ENCODE data around the gene GBX1. TPM values are rescaled to one million over a fixed set of nuclear protein-coding genes. Genes with fewer than 3 reads are reported as not detected.

The GBX1 gene
- total and polyA plus RNA-seq, 2 of the 4 experiments (the other 2 are of a cell fraction), result not detected

GRCh38 chr7:151161757-151162156, 5.7 kb downstream of the GBX1 start:
- CTCF ChIA-PET, result no interaction called here
- dilution Hi-C loops (cut with HindIII; ENCODE audit: low sequenced_read_pairs, unreplicated experiment) (no loop called here), intact Hi-C loops (cut with micrococcal nuclease) (no loop called here)

More at GRCh38 chr7:151161757-151162156, 5.7 kb downstream of the GBX1 start:
- Histone ChIP-seq H2BK15ac (ENCODE audit: low read depth, low read length) (no peak overlapping the region), H3K27ac (ENCODE audit: insufficient read depth, low read length) (no peak overlapping the region), H3K4ac (ENCODE audit: low read depth, low read length) (no peak overlapping the region), H2BK20ac (ENCODE audit: low read depth, low read length) (no peak overlapping the region), H4K91ac (ENCODE audit: insufficient read depth, low read depth, low read length) (no peak overlapping the region), H3K9ac (ENCODE audit: low read depth, low read length) (no peak overlapping the region), H3K9me3 (ENCODE audit: control insufficient read depth, insufficient read depth, low read length) (peaks cover 2% of the 10 kb centered on the region; the same call in 1 of the 2 replicates), H2BK5ac (ENCODE audit: low read depth, low read length, poor library complexity, severe bottlenecking) (no peak overlapping the region), H3K4me1 (ENCODE audit: control insufficient read depth, insufficient read depth, low read length) (no peaks in the 10 kb centered on the region; the same call in 1 of the 2 replicates), H3K4me2 (ENCODE audit: low read depth, low read length) (no peak overlapping the region), H4K5ac (ENCODE audit: low read depth, low read length) (no peak overlapping the region), H3K23ac (ENCODE audit: low read depth, low read length) (no peak overlapping the region), H3K27me3 (ENCODE audit: control insufficient read depth, insufficient read depth, low read length) (peaks cover 67% of the 10 kb centered on the region), H4K20me1 (ENCODE audit: insufficient read depth, low read length) (no peaks in the 10 kb centered on the region), H3K36me3 (ENCODE audit: control insufficient read depth, insufficient read depth, low read length) (no peaks in the 10 kb centered on the region), H3K4me3 (ENCODE audit: insufficient read depth, low read depth, low read length) (no peak overlapping the region), H3K9me1 (ENCODE audit: insufficient read depth, low read length) (no peaks in the 10 kb centered on the region), H2BK120ac (ENCODE audit: low read depth, low read length) (no peak overlapping the region), H3K14ac (replicated peaks; ENCODE audit: low read depth, low read length) (no peak overlapping the region), H2AK5ac (ENCODE audit: low read depth, low read length) (no peak overlapping the region), H4K8ac (ENCODE audit: low read depth in 2 of 2, low read length in 2 of 2) (no peak overlapping the region), H3K18ac (ENCODE audit: low read depth, low read length) (no peak overlapping the region), H2AK9ac (replicated peaks; ENCODE audit: low read depth, low read length, poor library complexity) (no peak overlapping the region), H3K79me1 (ENCODE audit: low read depth in 1 of 2, low read length in 2 of 2) (no peaks in the 10 kb centered on the region), H2AFZ (replicated peaks; ENCODE audit: low read length, poor library complexity) (no peak overlapping the region), H3K56ac (ENCODE audit: extremely low read depth, insufficient read depth, low read length) (no peak overlapping the region)
- WGBS, 2 experiments (ENCODE audit: extremely low coverage in 2 of 2, insufficient read length in 1 of 2), result 80% methylated on average over 1 of the region's 1 CpG; no CpG with 5 or more reads in 1 of the 2 experiments
- POLR2A ChIA-PET (ENCODE audit: unreplicated experiment), result no interaction called here
- ATAC-seq (ENCODE audit: low read depth) (no peak), DNase-seq (no peak)
- TF ChIP-seq BHLHE40 (IDR thresholded peaks at IDR 0.05; ENCODE audit: low read depth, low read length), result no peak
- no peak for TF ChIP-seq POLR2A (IDR thresholded peaks at IDR 0.05; ENCODE audit: low read depth, low read length)
- TF ChIP-seq MXI1 (IDR thresholded peaks at IDR 0.05; ENCODE audit: borderline replicate concordance, low read depth, low read length), result no peak
- TF ChIP-seq CTCF (conservative IDR thresholded peaks at IDR 0.05; ENCODE audit: low read depth, low read length), result no peak
- in situ Hi-C loops (cut with MboI; ENCODE audit: low sequenced_read_pairs), result no loop called here
- no TSS peak for BruUV-seq (replicated peaks)
